Kidney capillary endothelial cell (primary cell): ENCODE results near the gene GPC3.
"Not testable (repeated sequence)": the region's sequence is repeated elsewhere in the genome, so short reads cannot be mapped to it uniquely, and the experiment has no call there.

Experiments
- DNase-seq: peaks from one replicate; pipeline ENCODE4 v3.0.0-alpha.2; 2018; ENCODE audit warnings: low spot score

GPC3 gene

DNA sequence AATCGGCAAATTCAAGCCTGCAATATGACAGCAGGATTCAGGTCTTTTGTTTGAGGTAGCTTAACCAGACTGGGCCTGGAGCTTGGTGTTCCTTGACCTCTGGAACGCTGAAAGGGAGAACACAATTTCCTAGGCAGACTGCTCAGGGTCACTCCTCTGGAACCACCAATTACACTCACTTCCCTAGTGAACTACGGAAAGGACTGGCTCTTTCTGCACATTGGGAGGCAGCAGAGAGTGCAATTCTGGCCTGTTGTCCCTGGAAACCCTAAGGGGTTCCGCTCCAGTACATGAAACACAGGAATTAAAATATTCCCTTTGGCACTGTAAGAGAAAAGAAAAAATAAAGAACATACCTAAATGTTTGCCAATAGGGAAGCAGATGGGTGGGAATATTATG, 58.6 kb downstream of the GPC3 start:
- DNase-seq: no peak

DNA sequence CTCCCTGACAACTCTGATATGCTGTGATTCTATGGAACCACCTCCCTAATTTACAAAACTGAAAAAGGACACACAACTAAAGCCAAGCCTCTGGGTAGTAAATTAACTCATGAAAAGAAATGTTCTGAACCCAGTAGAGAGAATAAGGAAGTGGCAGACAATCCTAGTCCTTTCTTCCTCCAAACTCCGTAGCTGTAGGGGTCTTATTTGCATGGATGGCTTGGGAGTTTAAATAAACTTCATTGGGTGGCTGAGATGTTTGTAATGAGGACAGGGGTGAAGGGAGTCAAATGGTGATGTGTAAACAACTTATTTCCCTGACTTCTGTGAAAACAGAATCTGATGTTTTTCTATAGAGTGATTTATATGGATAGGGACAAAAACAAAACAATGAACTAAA, 59.3 kb downstream of the GPC3 start:
- no peak for DNase-seq

DNA sequence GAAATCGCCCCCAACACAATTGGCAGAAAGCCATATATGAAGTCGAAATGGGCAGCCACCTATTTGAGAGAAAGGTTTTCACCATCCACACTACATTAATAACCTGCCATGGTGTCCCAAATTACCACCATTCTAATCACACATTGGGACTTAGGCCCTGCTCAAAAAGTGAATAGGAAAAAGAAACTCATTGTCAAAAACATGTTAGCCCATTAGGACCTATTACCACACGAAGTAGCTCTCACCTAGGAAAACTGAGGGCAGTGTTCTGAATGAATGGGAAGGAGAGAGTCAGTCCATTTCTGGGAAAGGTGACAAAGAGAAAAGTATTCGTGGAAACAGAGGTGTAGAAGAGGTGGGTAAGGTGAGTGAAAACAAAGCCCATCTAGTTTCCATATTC, 60.8 kb downstream of the GPC3 start:
- DNase-seq: no peak

DNA sequence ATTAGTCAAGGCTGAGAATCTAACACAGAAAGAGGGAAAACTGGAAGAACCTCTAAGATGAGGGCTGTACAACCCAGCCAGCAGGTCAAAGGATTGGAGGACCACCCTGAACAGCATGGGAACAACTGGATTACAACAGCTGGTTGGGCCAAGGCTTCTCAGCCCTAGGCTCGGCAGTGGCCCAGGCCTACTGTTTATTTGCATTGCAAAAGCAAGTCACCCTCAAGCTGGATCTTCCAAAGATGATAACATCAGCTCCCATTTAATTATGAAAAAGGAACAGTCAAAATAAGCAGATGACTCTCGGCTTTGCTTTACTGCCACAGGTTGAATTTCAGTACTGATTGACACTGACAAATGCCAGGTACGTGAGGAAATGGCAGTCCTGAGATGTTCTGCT, 61.8 kb downstream of the GPC3 start:
- DNase-seq: no peak

DNA sequence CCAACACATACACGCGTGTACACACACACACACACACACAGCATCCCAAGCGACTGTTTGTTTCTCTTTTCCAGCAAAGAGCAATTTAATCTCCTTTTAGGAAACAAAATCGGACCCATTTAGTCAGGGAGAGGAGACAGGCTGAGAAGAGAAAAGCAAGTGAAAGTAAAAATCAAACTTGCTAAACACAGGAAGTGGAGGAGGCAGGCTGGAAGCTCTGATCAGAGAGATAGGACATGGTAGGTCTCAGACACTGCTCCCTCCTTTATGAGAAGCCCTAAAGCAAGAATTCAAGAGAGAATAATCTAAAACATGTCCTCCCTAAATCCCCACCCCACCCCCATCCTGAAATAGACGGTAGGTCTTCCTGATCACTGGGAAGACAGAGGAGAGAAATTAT, 62.3 kb downstream of the GPC3 start:
- DNase-seq: no peak

DNA sequence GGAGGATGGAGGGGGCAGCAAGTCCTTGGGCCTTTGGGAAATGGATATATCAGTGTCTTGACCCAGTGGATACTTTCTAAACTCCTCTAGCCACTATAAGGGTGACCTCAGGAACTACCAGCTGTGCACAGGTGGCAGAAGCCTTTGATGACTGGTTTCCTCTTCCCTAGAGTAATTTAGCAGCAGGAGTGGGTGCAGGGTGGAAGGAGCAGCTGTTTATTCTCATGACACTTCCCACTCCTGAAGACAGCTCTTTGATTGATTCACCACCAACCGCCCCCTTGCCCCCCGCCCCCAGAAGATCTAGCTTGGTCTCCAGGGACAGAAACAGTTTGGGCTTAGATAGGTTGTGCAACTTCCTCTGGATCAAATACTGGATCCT, 63.0 kb downstream of the GPC3 start:
- no peak for DNase-seq

DNA sequence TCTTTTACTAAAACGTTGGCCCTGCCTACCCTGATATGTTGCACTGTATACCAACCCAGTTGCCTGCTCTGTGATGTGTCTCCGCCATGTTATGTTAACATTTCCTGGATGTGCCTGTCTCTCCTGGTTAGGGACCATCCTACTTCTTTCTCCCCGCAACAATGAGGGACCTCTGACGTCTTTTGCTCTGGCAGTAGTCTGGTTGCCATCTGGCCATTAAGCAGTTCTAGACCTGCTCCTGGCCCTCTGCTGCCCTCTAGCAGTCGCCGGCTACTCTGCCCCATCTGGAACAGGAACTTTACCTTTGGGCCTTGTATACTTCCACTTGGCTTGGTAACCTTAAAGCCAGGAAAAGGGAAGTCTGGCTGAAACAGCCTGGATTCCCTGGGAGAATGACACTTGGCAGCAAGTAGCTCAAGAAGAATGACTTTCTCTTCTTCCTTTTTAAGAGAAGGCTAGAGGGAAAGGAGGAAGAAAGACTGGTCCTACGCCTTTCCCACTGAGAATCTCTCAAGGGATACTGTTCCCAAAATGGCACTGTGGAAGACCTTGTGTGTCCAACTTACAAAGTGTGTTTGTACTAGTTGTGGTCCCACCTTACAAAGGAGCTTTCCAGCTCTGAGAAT, 63.5 kb downstream of the GPC3 start:
- DNase-seq: peak; percentile 1

DNA sequence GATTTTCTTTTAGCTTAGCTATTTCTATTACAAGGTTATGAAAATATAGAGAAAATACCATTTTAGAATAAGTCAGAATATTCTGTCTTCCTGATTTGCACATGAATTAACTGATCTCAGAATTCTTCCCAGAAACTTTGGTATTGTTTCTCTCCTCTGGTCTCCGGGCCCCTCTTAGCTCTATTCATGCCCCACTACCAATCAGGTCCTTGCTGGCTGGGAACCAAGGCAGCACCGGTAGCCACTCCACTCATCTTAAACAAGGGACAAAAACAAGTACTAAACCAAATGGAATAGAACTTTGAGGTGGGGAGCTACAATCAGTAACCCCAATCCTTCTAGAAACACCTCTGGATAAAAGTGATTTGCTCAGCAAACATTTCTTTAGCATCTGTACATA, 64.3 kb downstream of the GPC3 start:
- DNase-seq: no peak

DNA sequence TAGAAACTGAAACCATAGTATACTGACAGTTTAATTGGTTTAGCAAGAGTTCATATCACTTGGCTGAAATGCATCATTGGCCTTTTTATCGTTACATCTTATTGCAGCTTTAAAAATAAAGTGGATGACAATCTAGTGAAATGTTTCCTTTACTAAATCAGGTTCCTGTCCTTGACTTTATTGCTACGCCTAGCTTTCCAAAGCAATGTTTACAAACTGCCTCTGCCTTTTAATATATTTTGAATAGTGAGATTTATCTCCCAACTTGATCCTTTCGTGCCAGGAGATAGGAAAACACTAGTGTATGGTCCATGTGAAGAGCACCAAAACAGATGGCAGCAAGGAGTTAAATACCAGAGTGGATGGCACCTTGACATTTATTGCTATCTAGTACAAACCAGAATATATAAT, 67.0 kb downstream of the GPC3 start:
- no peak for DNase-seq

DNA sequence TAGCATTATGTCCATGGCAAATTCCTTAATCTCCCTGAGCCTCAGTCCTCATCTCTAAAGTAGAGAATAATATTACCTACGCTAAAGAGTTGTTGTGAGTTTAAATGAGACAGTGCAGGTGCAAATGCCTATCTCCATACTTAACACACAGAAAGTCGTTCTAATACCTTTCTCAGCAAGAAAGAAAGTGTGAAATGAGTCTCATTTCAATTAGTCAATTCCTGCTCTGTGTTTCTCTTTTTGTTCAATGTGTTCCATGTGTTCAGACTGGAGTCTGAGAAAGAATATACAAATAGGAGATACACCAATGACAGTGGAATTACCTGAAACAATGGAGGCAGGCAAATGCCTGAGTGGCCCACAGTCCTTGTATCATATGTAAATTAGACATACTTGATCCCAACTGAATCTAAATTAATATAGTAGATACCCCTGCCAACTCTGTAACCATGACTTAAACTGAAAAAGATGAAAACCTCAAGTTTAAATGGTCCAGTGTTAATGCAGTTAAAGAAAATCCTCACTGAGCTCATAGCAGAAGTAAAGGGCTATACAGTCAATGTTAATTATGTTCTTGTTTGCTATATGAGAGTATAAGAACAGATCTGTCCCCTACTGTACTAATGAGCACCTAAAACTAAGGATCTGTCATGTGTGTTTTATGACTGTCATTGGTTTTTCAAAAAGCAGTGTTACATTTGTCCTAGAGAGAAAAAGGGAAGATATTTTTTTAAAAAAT, 68.2 kb downstream of the GPC3 start:
- DNase-seq: no peak

DNA sequence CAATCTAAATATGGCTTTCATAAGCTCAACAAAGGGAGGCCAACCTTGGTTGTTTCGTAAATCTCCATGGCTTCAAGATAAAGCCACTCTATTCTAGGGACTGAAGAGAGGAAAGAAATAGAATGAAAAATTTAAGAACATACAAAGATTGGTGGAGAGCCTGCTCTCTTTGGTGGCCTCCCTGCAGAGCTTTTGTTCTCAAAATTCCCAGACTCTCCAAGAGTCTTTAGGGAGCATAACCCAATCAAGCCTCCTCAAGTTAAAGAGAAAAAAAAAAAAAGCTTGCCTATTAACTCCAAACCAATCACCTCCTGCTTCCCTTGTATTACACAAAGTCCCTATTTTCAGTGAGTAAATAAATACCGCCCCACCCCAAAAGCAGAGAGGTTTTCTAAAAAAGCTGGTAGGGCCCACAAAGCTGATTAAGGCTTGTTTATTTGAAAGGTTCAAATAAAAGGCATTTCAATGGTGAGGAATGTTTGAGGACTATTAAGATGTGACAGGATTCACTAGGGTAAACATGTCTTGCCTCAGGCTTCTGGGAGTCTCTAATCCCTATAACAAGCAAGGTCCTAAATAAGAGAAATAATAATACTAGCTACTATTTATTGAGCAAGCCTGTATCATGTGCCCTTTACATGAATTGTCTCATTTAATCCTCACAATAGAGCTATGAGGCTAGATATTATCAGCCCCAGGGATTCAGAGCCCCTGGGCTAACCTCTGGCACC, 71.6 kb downstream of the GPC3 start:
- DNase-seq: no peak

DNA sequence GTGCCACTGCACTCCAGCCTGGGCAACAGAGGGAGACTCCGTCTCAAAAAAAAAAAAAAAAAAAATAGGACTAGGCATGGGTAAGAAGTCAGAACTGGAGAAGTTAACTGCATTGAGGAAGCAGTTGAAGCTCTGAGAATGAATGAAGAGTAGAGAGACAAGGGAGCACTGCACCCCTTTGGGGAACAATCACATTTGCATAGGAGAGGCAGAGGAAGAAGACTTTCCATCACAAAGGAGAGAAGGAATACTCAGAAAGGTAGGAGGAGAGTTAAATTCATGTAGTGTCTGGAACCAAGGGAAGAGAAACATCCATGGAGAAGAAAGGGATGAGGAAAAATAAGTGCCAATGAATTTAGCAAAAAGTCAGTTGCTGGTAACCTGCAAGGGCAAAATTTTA, 72.4 kb downstream of the GPC3 start:
- no peak for DNase-seq

DNA sequence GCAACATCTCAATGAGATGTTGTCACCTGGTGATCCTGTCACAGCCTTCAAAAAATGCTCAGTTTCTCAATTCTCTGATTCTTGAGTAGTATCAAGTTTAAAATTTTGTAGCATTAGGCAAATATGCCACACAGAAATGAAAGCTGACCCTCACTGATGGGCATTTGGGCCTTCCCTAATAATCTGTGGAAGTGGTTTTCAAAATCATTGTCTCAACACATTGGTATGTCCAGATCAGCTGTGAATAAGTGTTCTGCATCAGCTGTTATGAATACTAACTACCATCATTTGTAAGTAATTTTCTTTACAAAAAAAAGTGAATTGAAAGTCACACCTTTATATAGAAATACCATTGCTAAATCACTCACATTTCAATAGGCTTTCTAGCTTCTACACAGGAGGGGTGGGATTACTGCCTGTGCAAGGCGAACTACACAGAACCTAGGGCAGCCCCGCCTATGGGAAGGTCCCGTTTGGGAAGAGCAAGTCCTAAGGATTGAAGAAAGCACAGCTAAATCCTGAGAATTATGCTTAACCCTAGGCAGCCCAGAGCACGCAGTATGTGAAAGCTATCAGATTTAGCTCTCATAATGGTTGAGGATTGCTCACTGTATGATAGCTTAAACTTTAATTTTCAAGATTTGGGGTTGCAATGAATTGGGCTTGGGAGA, 73.4 kb downstream of the GPC3 start:
- DNase-seq: no peak

DNA sequence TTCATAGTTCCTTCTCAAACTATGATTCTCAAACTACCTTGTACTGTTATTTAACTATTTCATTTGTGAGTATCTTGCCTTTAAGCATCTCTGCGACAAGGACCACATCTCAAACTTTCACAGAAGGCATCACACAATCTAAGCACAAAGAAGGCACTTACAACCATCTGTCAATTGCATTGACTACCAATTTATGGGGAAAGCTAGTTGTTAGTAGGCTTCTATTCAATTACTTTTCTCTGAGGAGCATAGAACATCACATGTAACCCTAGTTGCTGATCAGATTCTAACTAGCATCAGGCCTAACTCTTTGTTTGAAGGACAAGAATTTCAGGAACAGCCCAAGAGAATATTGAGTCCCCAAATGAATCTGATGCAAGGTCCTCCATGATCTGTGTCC, 74.9 kb downstream of the GPC3 start:
- no peak for DNase-seq

DNA sequence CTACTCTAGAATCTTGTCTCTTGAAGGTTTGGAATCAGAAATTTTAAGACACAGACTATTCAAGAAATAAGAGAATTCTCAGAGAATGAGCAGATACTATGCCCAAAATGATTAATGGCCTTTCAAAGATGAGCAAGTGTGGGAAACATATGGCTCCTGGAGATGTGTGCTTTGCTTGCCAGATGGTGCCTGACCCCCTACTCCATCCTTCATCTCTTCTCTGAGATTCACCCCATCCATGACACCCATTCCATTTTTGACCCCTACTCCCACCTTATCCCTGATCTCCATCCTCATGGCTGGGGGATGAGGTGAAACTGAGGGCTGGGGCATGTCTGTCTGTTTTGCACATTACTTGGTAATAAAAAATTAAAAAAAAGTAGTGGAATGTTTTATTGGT, 75.5 kb downstream of the GPC3 start:
- no peak for DNase-seq

DNA sequence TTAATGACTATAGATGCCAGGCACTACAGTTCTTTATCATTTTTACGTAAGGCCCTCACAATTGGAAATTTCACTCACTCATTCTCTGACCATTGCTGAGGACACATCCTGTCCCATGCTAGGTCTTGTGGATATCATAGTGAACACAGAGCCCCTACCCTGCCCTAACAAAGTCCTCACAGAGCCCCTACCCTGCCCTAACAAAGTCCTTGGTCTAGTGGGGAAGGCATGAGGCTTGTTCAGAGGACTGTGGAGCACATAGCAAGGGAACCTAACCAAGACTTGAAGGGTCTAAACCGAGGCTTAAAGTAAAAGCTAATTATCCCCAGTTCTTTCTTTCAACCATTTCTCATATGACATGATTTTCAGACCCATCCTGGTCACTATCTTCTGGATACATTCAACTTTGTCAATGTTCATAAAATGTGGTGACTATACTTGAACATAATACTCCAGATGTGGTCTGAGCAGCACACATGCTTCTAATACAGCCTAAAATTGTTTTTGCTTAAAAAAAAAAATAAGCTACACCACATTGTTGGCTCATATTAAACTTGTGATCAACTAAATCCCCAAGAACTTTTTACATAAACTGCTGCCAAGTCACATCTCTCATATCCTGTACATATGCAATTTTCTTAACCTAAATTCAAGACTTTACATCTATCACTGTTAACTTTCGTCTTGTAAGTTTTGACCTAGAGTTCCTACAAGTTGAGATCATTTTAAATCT, 77.0 kb downstream of the GPC3 start:
- DNase-seq: no peak

DNA sequence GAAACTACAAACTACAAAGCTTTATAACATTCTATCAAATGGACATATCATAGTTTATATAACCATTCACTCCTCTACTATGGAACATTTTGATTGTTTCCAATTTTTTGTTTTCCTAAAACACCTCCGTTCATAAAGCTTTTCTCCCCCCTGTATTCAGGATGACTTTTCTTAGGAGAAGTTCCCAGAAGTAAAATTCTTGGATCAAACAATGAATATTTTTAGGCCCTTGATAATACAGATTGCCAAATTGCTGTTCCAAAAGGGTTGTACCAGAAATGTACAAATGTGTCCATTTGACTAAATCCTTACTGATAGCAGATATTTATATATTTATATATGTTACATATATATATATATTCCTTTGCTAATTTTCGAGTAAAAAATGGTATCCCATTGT, 77.8 kb downstream of the GPC3 start:
- no peak for DNase-seq

DNA sequence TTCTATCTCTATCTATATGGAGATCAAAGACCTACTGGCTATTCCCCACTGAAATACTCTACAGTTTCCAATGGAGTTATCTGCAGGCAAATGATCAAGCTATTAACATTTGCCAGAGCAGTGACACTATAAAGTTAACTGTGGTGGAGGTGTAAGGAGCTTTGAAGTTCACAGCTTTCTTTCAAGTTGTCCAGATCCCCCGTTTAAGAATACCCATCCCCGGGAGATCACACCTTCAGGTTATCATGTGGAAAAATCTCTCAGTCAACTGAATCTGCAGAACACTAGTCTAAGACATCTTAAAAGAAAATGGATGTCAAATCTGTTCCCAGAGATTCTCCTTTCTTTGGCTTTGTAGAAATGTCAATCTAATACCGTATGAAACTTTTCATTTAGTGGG, 80.1 kb downstream of the GPC3 start:
- no peak for DNase-seq

DNA sequence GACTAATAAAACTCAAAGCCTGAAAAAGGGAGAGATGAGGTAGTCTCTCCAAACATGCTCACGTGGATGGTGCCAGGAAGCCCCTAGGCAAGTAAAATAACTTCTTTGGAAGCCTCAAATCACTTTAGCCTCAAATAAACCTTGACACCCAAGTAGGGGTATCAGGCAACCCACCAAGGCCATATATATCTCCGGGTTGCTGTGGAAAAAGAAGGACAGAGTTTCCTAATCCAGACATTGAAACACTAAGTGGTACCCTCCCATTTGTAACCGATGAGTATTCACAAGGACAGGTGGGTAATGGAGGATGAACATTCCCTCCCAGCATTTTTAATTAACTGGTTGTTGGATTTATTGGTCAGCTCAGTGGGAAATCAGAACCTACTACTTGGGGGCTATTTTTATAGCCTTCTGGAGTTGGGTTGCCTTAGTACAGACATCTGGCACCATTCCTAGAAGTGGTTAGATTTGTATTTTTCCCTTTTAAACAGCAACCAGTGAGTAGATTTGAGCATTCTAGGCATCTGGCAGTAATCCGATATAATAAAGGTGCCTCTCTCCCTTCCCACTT, 87.7 kb downstream of the GPC3 start:
- no peak for DNase-seq

DNA sequence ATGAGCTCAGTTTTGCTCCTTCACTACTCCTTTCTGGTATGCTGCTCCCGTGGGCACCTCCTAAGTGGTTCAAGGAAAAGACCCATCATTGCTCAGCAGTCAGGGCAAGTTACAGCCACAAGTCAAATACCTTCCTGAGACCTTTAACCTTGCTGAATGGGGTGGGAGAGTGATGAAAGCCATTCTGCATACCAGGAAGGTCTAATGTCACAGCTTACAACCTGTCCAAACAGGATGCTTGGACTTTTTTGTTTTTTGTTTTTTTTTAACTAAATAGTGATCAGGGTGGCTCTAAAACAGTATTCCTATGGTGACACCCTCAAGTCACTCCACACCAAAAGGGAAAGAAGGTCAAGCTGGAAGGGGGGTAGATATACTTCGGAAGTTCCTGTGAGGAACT, 93.1 kb downstream of the GPC3 start:
- DNase-seq: no peak

DNA sequence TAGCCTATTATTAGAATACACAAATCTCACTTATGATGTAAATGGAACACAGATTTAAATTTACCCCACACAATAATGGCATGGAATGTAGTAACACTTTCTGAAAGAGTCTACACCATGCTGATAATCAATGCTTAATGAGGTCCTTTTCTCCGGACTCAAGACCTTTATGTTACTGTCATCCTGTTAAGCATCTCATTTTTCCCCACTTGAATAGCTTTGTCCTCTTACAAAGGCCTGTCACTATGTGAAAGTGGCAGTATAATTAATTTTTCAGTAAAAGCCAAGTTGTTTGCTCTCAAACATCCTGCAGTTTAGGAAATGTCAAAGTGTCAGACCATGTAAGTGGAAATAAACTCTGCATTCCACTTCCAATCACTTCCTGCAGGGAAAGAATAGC, 96.4 kb downstream of the GPC3 start:
- no peak for DNase-seq

DNA sequence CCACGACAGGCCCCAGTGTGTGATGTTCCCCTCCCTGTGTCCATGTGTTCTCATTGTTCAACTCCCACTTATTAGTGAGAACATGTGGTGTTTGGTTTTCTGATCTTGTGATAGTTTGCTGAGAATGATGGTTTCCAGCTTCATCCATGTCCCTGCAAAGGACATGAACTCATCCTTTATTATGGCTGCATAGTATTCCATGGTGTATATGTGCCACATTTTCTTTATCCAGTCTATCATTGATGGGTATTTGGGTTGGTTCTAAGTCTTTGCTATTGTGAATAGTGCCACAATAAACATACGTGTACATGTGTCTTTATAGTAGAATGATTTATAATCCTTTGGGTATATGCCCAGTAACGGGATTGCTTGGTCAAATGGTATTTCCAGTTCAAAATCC, 97.3 kb downstream of the GPC3 start:
- not testable (repeated sequence) for DNase-seq
